H1 (cell line): ENCODE data around the gene DDC. TPM values are rescaled to one million over a fixed set of nuclear protein-coding genes. Genes with fewer than 3 reads are reported as not detected.

Experiments
- ASH2L ChIP-seq: fragments of 200-600, 300-600 bp; sonication (generic); IDR thresholded peaks from one replicate; pipeline ENCODE4 v1.7.1; 2017; ENCODE audit warnings: low read length
- CBX8 ChIP-seq: fragments of 300-800, 300-1000 bp; sonication (generic); IDR thresholded peaks from 2 replicates; pipeline ENCODE4 v1.7.1; 2016; ENCODE audit warnings: low read depth, low read length, borderline replicate concordance
- EGR1 ChIP-seq: IDR thresholded peaks from 2 replicates; pipeline ENCODE4 v1.6.1; 2011; ENCODE audit warnings: low read depth, low read length, borderline replicate concordance
- EP300 ChIP-seq, 2 experiments: IDR thresholded peaks; 1 replicate in 1 of 2; 2 replicates in 1 of 2; pipeline ENCODE4 v1.6.1; 2011 to 2012; ENCODE audit warnings: low read depth in 2 of 2, low read length in 2 of 2, mild to moderate bottlenecking in 2 of 2, borderline replicate concordance in 1 of 2, inconsistent platforms in 1 of 2, moderate library complexity in 1 of 2
- polyA plus RNA-seq, 7 experiments: library from polyadenylated mRNA; depleted of rRNA in 3 of 7; stranded (reverse) in 5 of 7; unstranded in 2 of 7; fragments of >200 nt in 5 of 7; fragments of 200-250 nt in 2 of 7; gene quantifications; 1 replicate in 5 of 7; 2 replicates in 1 of 7; 4 replicates in 1 of 7; pipeline versions ENCODE4 v1.2.1 to v1.2.3, GENCODE V29; 2011 to 2013; ENCODE audit warnings: missing spikeins in 2 of 7, mixed read lengths in 2 of 7
- total RNA-seq: library from RNA; stranded (reverse); fragmentation: NEBNext Ultra II Directional; extraction: Animal tissue kit (Norgen Biotek cat#: 25700); gene quantifications from 2 replicates; pipeline ENCODE4 v1.2.1, GENCODE V29; 2021

Gene DDC
- total and polyA plus RNA-seq, 2 of the 8 experiments (the other 6 are each of a cell fraction or from before 2014, with no cell fraction given), result 0.05 TPM; not detected in 1

DNA sequence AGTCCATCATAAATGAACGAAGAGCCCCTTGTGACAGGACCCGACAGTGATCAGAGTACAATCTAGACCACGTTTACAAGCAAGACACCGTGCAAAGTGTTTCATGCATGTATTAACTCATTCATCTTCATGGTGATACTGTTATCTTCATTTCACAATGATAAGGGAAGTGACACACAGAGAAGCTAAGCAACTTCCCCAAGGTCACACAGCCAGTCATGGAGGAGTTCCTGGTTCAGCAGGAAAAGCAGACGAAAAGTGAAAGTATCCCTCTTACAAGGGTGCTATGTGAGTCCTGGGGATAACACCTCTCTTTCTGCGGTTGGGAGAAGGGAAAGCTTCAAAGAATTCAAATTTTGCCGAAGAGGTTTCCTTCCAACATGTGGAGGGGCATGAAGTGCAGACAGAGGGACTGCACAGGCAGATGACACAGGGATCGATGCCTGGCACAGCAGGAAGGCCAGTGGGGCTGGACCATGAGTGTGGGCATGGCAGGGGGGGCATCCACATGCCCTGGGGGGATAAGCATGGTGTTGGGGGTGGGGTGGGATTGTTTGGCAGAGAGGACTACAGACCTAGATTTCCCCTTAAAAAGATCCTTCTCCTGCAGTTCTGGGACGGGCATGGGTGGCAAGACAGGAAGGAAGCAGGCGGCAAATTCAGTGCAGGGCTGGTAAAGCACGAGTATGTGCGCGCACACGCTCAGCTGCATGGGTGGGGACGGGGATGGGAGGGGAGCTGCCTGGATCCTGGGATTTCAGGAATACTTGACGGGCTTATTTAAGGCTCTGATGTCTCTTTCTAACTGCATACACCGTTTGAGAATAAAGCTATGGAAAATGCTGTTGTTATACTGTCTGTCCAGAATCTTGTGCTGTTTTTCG is 33.5 kb upstream of the DDC start (continued):
- TF ChIP-seq ASH2L (no peak), EGR1 (no peak), EP300 (IDR thresholded peaks at IDR 0.05; ENCODE audit: borderline replicate concordance in 1 of 2, low read depth in 2 of 2, low read length in 2 of 2) (no peak), CBX8 (no peak)
